ENCODE measurements around the gene ACSM5.
"Not testable (repeated sequence)": the region's sequence is repeated elsewhere in the genome, so short reads cannot be mapped to it uniquely, and the experiment has no call there.

- TF ChIP-seq CTCF (IDR thresholded peaks at IDR 0.05; ENCODE audit: poor library complexity); EZH2 (IDR thresholded peaks at IDR 0.05; ENCODE audit: borderline replicate concordance): not testable (repeated sequence)
These were observed 21.1 kb downstream of the ACSM5 start for GRCh38 chr16:20430480-20430879.

All from hepatocyte (in vitro differentiated cells).